GM23338 (cell line): ENCODE data around the gene TTPAL. TPM values are rescaled to one million over a fixed set of nuclear protein-coding genes. Genes with fewer than 3 reads are reported as not detected.

Source experiments
- ATAC-seq: fragments of 200-7000 bp; cut with Tn5 transposase; 3 replicates; pipeline ENCODE4 v1.9.1; 2020
- DNase-seq: peaks from one replicate; pipeline ENCODE4 v3.0.0-alpha.2; 2015; ENCODE audit warnings: low spot score
- H2AFZ ChIP-seq: fragments of 200-600 bp; sonication (generic); 2 replicates; pipeline ENCODE4 v1.8.0; 2016; ENCODE audit warnings: antibody characterized with exemption, mild to moderate bottlenecking, moderate library complexity
- H3F3A ChIP-seq: fragments of 200-600 bp; sonication (generic); replicated peaks from 2 replicates; pipeline ENCODE4 v1.8.0; 2017; ENCODE audit warnings: antibody characterized with exemption, mixed run types, low read depth
- H3K27ac ChIP-seq: fragments of 200-600 bp; sonication (generic); 2 replicates; pipeline ENCODE4 v1.6.1; 2016; ENCODE audit warnings: low read depth
- H3K27me3 ChIP-seq: fragments of 200-600 bp; sonication (generic); 2 replicates; pipeline ENCODE4 v1.8.0; 2016; ENCODE audit warnings: mild to moderate bottlenecking, mixed run types, moderate library complexity; ENCODE audit not compliant: insufficient read depth
- H3K36me3 ChIP-seq: fragments of 200-600 bp; sonication (generic); 2 replicates; pipeline ENCODE4 v1.8.0; 2016; ENCODE audit warnings: mild to moderate bottlenecking; ENCODE audit not compliant: insufficient read depth
- H3K4me1 ChIP-seq: fragments of 200-600 bp; sonication (generic); 2 replicates; pipeline ENCODE4 v1.8.0; 2016; ENCODE audit warnings: mild to moderate bottlenecking, moderate library complexity; ENCODE audit not compliant: insufficient read depth
- H3K4me2 ChIP-seq: fragments of 200-600 bp; sonication (generic); 2 replicates; pipeline ENCODE4 v1.7.1; 2017; ENCODE audit warnings: mixed run types
- H3K4me3 ChIP-seq: fragments of 200-600 bp; sonication (generic); 2 replicates; pipeline ENCODE4 v1.6.1; 2016; ENCODE audit warnings: mixed run types
- H3K79me2 ChIP-seq: fragments of 200-600 bp; sonication (generic); replicated peaks from 2 replicates; pipeline ENCODE4 v1.8.0; 2017; ENCODE audit warnings: mild to moderate bottlenecking; ENCODE audit not compliant: insufficient read depth
- H3K9me2 ChIP-seq: fragments of 200-600 bp; sonication (generic); 2 replicates; pipeline ENCODE4 v1.8.0; 2017; ENCODE audit not compliant: insufficient read depth
- H4K20me1 ChIP-seq: fragments of 200-600 bp; sonication (generic); replicated peaks from 2 replicates; pipeline ENCODE4 v1.8.0; 2017; ENCODE audit warnings: mild to moderate bottlenecking; ENCODE audit not compliant: insufficient read depth
- H3K27ac Mint-ChIP-seq: 2 replicates; pipeline ENCODE4 v1.8.0; 2020; ENCODE audit warnings: inconsistent platforms, mild to moderate bottlenecking, moderate library complexity, mixed read lengths
- H3K27me3 Mint-ChIP-seq: 3 replicates; pipeline ENCODE4 v1.8.0; 2022; ENCODE audit warnings: low read depth, mild to moderate bottlenecking, moderate library complexity, mixed read lengths, inconsistent platforms; ENCODE audit not compliant: insufficient read depth, poor library complexity
- H3K36me3 Mint-ChIP-seq: 3 replicates; pipeline ENCODE4 v1.8.0; 2021; ENCODE audit warnings: low read depth, mild to moderate bottlenecking, inconsistent platforms, moderate library complexity, mixed read lengths
- H3K4me1 Mint-ChIP-seq: 3 replicates; pipeline ENCODE4 v1.8.0; 2020; ENCODE audit warnings: mild to moderate bottlenecking, inconsistent platforms, mixed read lengths
- H3K4me3 Mint-ChIP-seq: 3 replicates; pipeline ENCODE4 v1.8.0; 2021; ENCODE audit warnings: moderate library complexity, mild to moderate bottlenecking, inconsistent platforms, mixed read lengths
- H3K9me3 Mint-ChIP-seq: 3 replicates; pipeline ENCODE4 v1.8.0; 2020; ENCODE audit warnings: moderate library complexity, mild to moderate bottlenecking, inconsistent platforms, mixed read lengths
- CREB1 ChIP-seq: fragments of 250-450 bp; sonication (Bioruptor Pico); IDR thresholded peaks from 2 replicates; pipeline ENCODE4 v1.5.0; 2020; ENCODE audit warnings: low read depth, mild to moderate bottlenecking, moderate library complexity
- CTCF ChIP-seq, 2 experiments: fragments of 200-600 bp in 1 of 2; sonication (generic) in 1 of 2; conservative IDR thresholded peaks; 2 replicates each; pipeline versions ENCODE4 v1.5.1 to v1.6.1; 2016 to 2017; ENCODE audit warnings: antibody characterized with exemption in 2 of 2, low read depth in 2 of 2, mild to moderate bottlenecking in 2 of 2, moderate library complexity in 1 of 2
- ETS1 ChIP-seq: IDR thresholded peaks from 2 replicates; pipeline ENCODE4 v1.6.1; 2016; ENCODE audit warnings: antibody characterized with exemption
- EZH2 ChIP-seq: fragments of 200-600 bp; sonication (generic); IDR thresholded peaks from one replicate; pipeline ENCODE4 v1.8.0; 2017; ENCODE audit warnings: antibody characterized with exemption, mild to moderate bottlenecking, low read depth; ENCODE audit not compliant: unreplicated experiment
- EZH2phosphoT487 ChIP-seq: fragments of 200-600 bp; sonication (generic); IDR thresholded peaks from one replicate; pipeline ENCODE4 v1.8.1; 2018; ENCODE audit warnings: antibody characterized with exemption; ENCODE audit not compliant: unreplicated experiment
- JUNB ChIP-seq: IDR thresholded peaks from one replicate; pipeline ENCODE4 v1.6.1; 2016; ENCODE audit warnings: antibody characterized with exemption; ENCODE audit not compliant: unreplicated experiment
- NANOG ChIP-seq: IDR thresholded peaks from 2 replicates; pipeline ENCODE4 v1.6.1; 2016; ENCODE audit warnings: antibody characterized with exemption, borderline replicate concordance
- REST ChIP-seq: IDR thresholded peaks from one replicate; pipeline ENCODE4 v1.6.1; 2018; ENCODE audit warnings: antibody characterized with exemption; ENCODE audit not compliant: unreplicated experiment
- STAT1 ChIP-seq: IDR thresholded peaks from one replicate; pipeline ENCODE4 v1.6.1; 2016; ENCODE audit warnings: antibody characterized with exemption; ENCODE audit not compliant: unreplicated experiment
- polyA plus RNA-seq: library from polyadenylated mRNA; unstranded; fragments of >200 nt; fragmentation: Nextera tagmentation; extraction: Ambion mirVana; gene quantifications from 2 replicates; pipeline ENCODE4 v1.2.1, GENCODE V29; 2016
- total RNA-seq: library from RNA; depleted of rRNA; stranded (reverse); fragments of >200 nt; shearing (Covaris generic); gene quantifications from 2 replicates; pipeline ENCODE4 v1.2.3, GENCODE V29; 2014

TTPAL gene
- total and polyA plus RNA-seq, 2 experiments from 2014 or later, result 3.7 to 10.2 TPM

- TF ChIP-seq EZH2phosphoT487 (no peak), CTCF (conservative IDR thresholded peaks at IDR 0.05; ENCODE audit: low read depth in 2 of 2) (no peak), REST (no peak), EZH2 (no peak), NANOG (no peak), JUNB (no peak), STAT1 (no peak), ETS1 (no peak), CREB1 (no peak)
Observed at GRCh38 chr20:44536175-44536574, 60.5 kb downstream of the TTPAL start (continued).

- Histone ChIP-seq H3K9me2 (no peaks in the 10 kb centered on the region), H3F3A (no peaks in the 10 kb centered on the region), H3K4me2 (no peak overlapping the region), H4K20me1 (no peaks in the 10 kb centered on the region), H3K79me2 (peaks cover 16% of the 10 kb centered on the region), H2AFZ (no peak overlapping the region), H3K4me3 (no peak overlapping the region), H3K4me1 (no peaks in the 10 kb centered on the region), H3K27me3 (no peaks in the 10 kb centered on the region), H3K27ac (no peak overlapping the region), H3K36me3 (no peaks in the 10 kb centered on the region)
- DNase-seq (no peak), ATAC-seq (no peak)
- H3K36me3 Mint-ChIP-seq, result no peaks in the 10 kb centered on the region
- peaks cover 5% of the 10 kb centered on the region for H3K4me1 Mint-ChIP-seq
- no peak for TF ChIP-seq NANOG
- H3K27ac Mint-ChIP-seq, result no peak overlapping the region
- H3K9me3 Mint-ChIP-seq, result no peaks in the 10 kb centered on the region
- H3K27me3 Mint-ChIP-seq, result peaks cover 12% of the 10 kb centered on the region
- H3K4me3 Mint-ChIP-seq, result no peak overlapping the region
Observed at GRCh38 chr20:44537993-44538392, 62.3 kb downstream of the TTPAL start.
